C4-2B (cell line): Measurements from ENCODE around the gene BCR.

Experiments used
- H3K27ac ChIP-seq: fragments of 450-650 bp; 2 replicates; pipeline ENCODE4 v1.5.1; 2017
- ZFX ChIP-seq: fragments of 450-650 bp; IDR thresholded peaks from 2 replicates; pipeline ENCODE4 v1.6.1; 2017
- TF ChIP-seq, protein P1 (sequence below): fragments of 450-650 bp; conservative IDR thresholded peaks from 2 replicates; pipeline ENCODE4 v1.5.1; 2017; ENCODE audit warnings: mild to moderate bottlenecking

The BCR gene

DNA sequence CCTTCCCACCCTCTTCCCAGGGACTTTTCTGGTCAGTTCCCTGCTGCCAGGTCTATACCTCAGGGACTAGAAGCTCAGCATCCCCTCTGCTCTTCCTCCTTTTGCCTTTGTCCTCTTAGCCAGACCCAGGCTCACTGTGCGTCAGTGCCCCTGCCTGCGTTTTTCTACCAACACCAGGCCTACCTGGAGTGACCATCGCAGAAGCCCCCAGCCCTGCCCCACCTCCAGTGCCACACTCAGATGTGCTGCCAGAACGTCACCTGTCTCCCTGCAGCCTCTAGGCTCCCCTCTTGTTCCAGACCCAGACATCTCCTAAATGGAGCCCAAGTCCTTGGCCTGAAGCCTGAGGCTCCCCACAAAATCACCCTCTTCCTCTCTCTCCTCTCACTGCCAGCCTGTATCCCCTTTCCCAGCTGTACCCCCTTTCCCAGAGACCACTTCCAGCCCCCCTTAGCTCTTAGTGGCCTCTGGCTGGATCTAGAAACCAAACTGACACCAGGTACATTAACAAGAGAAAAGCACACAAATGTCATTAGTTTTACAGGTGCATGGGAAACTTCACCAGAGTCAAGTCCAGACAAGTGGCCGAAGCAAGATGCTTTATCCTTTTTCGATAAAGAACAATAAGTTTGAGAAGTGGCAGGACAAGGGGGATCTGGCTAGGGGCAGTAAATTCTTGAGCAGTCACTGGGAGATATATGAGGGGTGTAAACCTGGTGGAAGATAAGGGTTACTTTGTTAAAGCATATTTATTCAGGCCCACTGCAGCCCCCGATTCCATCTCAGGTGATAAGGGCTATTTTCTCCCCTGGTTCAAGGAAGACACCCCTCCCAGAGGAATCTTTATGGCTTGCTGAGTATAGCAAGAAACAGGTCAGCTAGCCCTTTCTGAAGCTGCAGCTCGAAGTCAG is 61.5 kb downstream of the BCR start:
- H3K27ac ChIP-seq: no peak overlapping the region
- TF ChIP-seq, protein P1, sequence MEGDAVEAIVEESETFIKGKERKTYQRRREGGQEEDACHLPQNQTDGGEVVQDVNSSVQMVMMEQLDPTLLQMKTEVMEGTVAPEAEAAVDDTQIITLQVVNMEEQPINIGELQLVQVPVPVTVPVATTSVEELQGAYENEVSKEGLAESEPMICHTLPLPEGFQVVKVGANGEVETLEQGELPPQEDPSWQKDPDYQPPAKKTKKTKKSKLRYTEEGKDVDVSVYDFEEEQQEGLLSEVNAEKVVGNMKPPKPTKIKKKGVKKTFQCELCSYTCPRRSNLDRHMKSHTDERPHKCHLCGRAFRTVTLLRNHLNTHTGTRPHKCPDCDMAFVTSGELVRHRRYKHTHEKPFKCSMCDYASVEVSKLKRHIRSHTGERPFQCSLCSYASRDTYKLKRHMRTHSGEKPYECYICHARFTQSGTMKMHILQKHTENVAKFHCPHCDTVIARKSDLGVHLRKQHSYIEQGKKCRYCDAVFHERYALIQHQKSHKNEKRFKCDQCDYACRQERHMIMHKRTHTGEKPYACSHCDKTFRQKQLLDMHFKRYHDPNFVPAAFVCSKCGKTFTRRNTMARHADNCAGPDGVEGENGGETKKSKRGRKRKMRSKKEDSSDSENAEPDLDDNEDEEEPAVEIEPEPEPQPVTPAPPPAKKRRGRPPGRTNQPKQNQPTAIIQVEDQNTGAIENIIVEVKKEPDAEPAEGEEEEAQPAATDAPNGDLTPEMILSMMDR: no peak
- TF ChIP-seq ZFX: no peak

DNA sequence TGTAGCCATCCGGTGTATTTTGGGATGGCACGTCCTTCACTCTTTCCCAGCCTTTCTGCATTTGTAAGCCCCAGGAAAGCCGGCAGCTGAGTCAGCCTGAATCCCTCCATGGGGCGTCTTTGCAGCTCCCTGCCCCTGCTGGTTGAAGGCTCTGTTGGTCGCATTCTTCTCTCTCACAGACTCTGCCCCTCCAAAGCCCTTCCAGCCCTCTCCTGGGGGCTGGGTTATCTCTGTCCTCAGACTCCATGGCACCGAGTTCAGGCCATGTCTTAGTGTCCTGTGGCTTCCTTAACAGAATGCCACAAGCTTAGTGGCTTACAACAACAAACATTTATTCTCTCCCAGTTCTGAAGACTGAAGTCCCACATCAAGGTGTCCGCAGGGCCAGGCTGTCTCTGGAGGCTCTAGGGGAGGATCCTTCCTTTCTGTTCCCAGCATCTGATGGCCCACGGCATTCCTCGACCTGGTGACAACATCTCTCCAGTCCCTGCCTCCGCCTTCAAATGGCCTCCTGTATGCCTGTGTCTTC is 62.2 kb downstream of the BCR start:
- H3K27ac ChIP-seq: no peak overlapping the region
- TF ChIP-seq ZFX: no peak
- TF ChIP-seq, protein P1: no peak

DNA sequence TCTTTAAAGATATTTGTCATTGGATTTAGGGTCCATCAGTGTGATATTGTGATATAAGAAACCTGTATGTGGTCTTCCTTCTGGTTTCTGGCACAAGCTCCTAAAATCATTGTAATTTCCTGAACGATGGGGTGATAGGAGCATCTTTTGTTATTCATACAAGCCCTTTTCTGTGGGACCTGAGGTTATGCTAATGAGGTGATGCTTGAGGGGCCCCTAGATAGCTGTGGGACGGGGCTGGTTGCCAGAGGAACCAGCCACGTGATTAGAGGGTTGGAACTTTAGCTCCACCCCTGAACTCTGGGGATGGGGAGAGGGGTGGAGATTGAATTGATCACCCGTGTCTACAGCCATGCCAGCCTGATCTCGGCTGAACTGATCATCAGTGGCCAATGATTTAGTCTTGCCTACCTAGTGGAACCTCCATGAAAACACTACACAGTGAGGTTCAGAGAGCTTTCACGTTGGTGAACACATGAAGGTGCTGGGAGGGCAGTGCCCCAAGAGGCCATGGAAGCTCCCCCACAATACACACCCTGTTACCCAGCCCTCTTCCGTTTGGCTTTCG is 62.8 kb downstream of the BCR start:
- H3K27ac ChIP-seq: no peak overlapping the region
- TF ChIP-seq, protein P1: no peak
- no peak for TF ChIP-seq ZFX

DNA sequence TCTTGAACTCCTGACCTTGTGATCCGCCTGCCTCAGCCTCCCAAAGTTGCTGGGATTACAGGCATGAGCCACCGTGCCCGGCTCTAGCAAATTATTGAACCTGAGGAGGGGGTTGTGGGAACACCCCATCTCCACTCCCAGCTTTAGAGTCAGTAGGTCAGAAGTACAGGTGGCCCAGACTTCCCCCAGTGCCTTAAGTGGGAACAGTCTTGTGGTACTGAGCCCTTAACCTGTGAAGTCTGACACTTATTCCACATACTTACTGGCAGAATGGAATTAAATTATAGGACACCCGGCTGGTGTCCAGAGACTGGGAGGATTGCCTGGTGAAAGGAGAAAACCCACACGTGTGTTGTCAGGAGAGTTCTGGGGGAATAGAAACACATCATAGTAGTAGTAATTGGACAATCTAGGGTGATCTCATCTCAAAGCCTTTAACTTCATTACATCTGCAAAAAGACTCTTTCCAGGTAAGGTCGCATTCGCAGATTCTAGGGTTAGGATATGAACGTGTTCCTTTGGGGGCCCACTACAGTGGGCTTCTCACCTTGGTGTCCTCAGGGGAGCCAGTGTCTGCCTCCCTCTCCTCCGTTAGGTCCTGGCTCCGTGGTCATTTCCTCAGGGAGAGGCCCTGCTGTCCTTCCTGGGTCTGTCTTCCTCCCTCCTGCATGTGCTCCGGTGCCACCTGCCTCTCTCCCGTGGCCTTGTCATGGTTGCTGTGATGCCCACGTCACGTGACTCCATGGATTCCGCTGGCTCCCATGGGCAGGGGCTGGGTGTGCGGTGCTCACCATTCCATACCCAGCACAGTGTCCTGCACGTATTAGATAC is 63.8 kb downstream of the BCR start:
- H3K27ac ChIP-seq: no peak overlapping the region
- TF ChIP-seq, protein P1: no peak

DNA sequence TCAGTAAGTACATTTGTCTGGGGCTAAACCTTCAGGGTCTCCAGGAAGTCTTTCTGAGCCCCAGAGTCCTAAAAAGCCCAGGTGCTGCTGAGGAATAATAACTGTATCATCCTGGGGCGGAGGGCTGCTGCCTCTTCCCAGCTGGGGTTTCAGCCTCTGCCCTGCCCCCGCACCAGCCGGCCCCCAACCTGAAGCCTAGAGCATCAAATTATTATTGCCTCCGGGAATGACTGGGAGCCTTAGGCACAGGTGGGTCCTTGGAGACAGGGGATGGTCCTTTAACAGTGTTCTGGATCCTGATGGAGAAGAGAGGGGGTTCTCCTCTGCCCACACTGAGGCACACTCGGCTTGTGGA is 64.4 kb downstream of the BCR start:
- TF ChIP-seq, protein P1: no peak
- TF ChIP-seq ZFX: no peak
- H3K27ac ChIP-seq: no peak overlapping the region

DNA sequence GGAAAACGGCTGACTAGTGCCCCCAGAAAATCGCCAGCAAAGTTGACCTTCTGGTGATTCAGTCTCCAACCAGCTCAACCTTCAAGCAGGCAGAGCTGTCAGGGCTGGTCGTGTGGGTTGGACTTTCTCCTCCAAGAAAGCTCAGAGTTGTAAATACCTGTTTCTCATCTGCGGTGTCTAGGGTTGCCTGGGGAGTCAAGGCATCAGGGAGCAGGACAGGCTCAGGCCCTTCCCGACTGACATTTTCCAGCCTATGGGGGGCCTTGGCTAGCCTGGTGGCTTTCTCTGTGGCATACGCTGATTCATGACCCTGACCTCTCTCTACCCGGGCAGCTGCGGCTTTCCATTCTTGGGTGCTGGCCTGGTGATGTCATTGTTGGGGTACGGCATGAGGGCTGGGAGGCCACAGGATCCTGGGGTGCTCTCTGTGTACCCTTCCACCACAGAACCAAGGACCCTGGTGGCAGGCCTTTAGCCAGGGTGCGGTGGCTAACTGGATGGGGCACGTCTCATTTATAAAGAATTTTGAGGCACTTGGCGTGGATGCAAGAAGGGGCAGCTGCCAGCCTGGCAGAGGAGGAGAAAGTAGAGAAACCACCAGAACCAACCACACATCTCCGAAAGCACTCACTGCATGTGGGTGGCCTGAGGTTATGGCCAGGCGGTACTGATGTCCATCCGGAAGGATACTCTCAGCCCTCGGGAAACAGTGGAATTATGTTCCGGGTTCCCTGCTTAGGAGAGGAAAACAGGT is 64.9 kb downstream of the BCR start:
- no peak overlapping the region for H3K27ac ChIP-seq
- TF ChIP-seq, protein P1: no peak
- TF ChIP-seq ZFX: no peak
